Measurements from ENCODE around the gene FAT1. TPM values are rescaled to one million over a fixed set of nuclear protein-coding genes. Genes with fewer than 3 reads are reported as not detected.

Gene FAT1
- total RNA-seq, 1 experiment from 2014 or later = 92.4 TPM

- no peaks in the 10 kb centered on the region for H3K36me3 ChIP-seq (ENCODE audit: low read depth, low read length)
- CTCF ChIA-PET = no interaction called here
- DNase-seq (no peak), ATAC-seq (no peak)
- no peak overlapping the region for H3K27ac ChIP-seq (ENCODE audit: low read length)
- no peaks in the 10 kb centered on the region for H3K9me2 ChIP-seq (replicated peaks; ENCODE audit: low read length)
- no peak for TF ChIP-seq EZH2phosphoT487 (IDR thresholded peaks at IDR 0.05; ENCODE audit: borderline replicate concordance, low read length)
- TF ChIP-seq EZH2 (IDR thresholded peaks at IDR 0.05; ENCODE audit: low read length, unreplicated experiment) = no peak
- no peak for TF ChIP-seq CTCF (conservative IDR thresholded peaks at IDR 0.05; ENCODE audit: low read depth, low read length)
- no peaks in the 10 kb centered on the region for H3K27me3 ChIP-seq (ENCODE audit: low read length)
- H3K4me1 ChIP-seq (ENCODE audit: insufficient read depth, low read length) = no peaks in the 10 kb centered on the region
- POLR2A ChIA-PET (ENCODE audit: unreplicated experiment) = no interaction called here
- intact Hi-C loops (cut with micrococcal nuclease) = no loop called here
- H3K79me2 ChIP-seq (ENCODE audit: low read length) = no peaks in the 10 kb centered on the region
- no TSS peak for BruUV-seq (replicated peaks)
- H3F3A ChIP-seq (ENCODE audit: low read length, unreplicated experiment) = no peaks in the 10 kb centered on the region
- H4K20me1 ChIP-seq (ENCODE audit: low read length) = no peaks in the 10 kb centered on the region
- no peak overlapping the region for H3K4me3 ChIP-seq (ENCODE audit: low read length)
- no peak overlapping the region for H2AFZ ChIP-seq (ENCODE audit: low read length)
- H3K9ac ChIP-seq (ENCODE audit: low read length) = no peak overlapping the region
- no peaks in the 10 kb centered on the region for H3K9me3 ChIP-seq (ENCODE audit: low read length)
- no peak overlapping the region for H3K4me2 ChIP-seq (ENCODE audit: low read length)
Observed at GRCh38 chr4:186749611-186750281, 26.1 kb upstream of the FAT1 start.

DNA sequence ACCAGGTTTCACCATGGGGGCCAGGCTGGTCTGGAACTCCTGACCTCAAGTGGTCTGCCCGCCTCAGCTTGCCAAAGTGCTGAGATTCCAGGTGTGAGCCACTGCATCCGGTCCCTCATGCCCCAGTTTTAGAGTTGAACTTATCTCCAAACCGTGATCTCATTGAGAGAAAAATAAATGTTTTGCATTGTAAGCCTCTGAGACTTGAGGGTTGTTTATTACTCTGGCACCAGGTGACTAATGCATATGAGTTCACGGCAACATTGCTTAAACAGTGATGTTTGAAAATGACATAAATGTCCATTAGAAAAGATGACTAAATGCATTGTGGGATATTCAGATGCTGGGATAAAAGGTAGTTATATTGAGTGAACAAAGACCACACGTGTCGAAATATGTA is 22.9 kb upstream of the FAT1 start:
- DNase-seq (no peak), ATAC-seq (no peak)
- Histone ChIP-seq H3K9me3 (ENCODE audit: low read length) (no peaks in the 10 kb centered on the region), H4K20me1 (ENCODE audit: low read length) (no peaks in the 10 kb centered on the region), H3F3A (ENCODE audit: low read length, unreplicated experiment) (no peaks in the 10 kb centered on the region), H3K4me1 (ENCODE audit: insufficient read depth, low read length) (no peaks in the 10 kb centered on the region), H3K4me3 (ENCODE audit: low read length) (no peak overlapping the region), H3K79me2 (ENCODE audit: low read length) (no peaks in the 10 kb centered on the region), H3K4me2 (ENCODE audit: low read length) (no peak overlapping the region), H3K9ac (ENCODE audit: low read length) (no peak overlapping the region), H3K27ac (ENCODE audit: low read length) (no peak overlapping the region), H2AFZ (ENCODE audit: low read length) (no peak overlapping the region), H3K9me2 (replicated peaks; ENCODE audit: low read length) (no peaks in the 10 kb centered on the region), H3K27me3 (ENCODE audit: low read length) (no peaks in the 10 kb centered on the region), H3K36me3 (ENCODE audit: low read depth, low read length) (no peaks in the 10 kb centered on the region)
- TF ChIP-seq CTCF (conservative IDR thresholded peaks at IDR 0.05; ENCODE audit: low read depth, low read length) (no peak), EZH2phosphoT487 (IDR thresholded peaks at IDR 0.05; ENCODE audit: borderline replicate concordance, low read length) (no peak), EZH2 (IDR thresholded peaks at IDR 0.05; ENCODE audit: low read length, unreplicated experiment) (no peak)
- POLR2A ChIA-PET (ENCODE audit: unreplicated experiment) = no interaction called here
- CTCF ChIA-PET = no interaction called here
- intact Hi-C loops (cut with micrococcal nuclease) = no loop called here
- BruUV-seq (replicated peaks) = no TSS peak

DNA sequence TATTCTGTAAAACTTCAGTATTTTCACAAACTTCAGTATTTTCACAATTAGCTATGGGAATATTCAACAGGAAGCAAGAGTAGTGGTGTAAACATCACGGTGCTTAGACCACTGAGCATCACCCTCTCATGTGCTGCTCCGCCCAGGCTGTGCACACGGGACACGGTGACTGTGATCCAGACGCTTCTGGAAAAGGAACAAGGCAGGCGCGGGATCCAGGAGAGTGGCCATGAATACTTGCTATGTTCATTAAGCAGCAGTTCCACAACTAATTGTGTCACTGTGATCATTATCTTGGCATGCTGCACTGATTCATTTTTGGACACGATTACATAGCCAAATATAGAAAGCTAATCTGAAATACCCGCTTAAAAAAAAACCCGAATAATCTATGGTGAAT is 19.6 kb upstream of the FAT1 start:
- no peak for TF ChIP-seq EZH2phosphoT487 (IDR thresholded peaks at IDR 0.05; ENCODE audit: borderline replicate concordance, low read length)
- no peak for TF ChIP-seq EZH2 (IDR thresholded peaks at IDR 0.05; ENCODE audit: low read length, unreplicated experiment)
- no peak for TF ChIP-seq CTCF (conservative IDR thresholded peaks at IDR 0.05; ENCODE audit: low read depth, low read length)
- Histone ChIP-seq H4K20me1 (ENCODE audit: low read length) (no peaks in the 10 kb centered on the region), H2AFZ (ENCODE audit: low read length) (no peak overlapping the region), H3K36me3 (ENCODE audit: low read depth, low read length) (no peaks in the 10 kb centered on the region), H3K4me1 (ENCODE audit: insufficient read depth, low read length) (no peaks in the 10 kb centered on the region), H3K9ac (ENCODE audit: low read length) (no peak overlapping the region), H3K9me2 (replicated peaks; ENCODE audit: low read length) (no peaks in the 10 kb centered on the region), H3K79me2 (ENCODE audit: low read length) (no peaks in the 10 kb centered on the region), H3K27ac (ENCODE audit: low read length) (no peak overlapping the region), H3K27me3 (ENCODE audit: low read length) (no peaks in the 10 kb centered on the region), H3K4me3 (ENCODE audit: low read length) (no peak overlapping the region), H3K9me3 (ENCODE audit: low read length) (no peaks in the 10 kb centered on the region), H3K4me2 (ENCODE audit: low read length) (no peak overlapping the region), H3F3A (ENCODE audit: low read length, unreplicated experiment) (no peaks in the 10 kb centered on the region)
- CTCF ChIA-PET = no interaction called here
- no peak for ATAC-seq
- POLR2A ChIA-PET (ENCODE audit: unreplicated experiment) = no interaction called here
- no TSS peak for BruUV-seq (replicated peaks)
- DNase-seq = no peak
- intact Hi-C loops (cut with micrococcal nuclease) = no loop called here

Measured in PC-3 (cell line).